ENCODE results near the gene DHRS2. TPM values are rescaled to one million over a fixed set of nuclear protein-coding genes. Genes with fewer than 3 reads are reported as not detected.

DHRS2 gene
- total RNA-seq, 1 donor from 2014 or later: not detected

- Mint-ChIP-seq H3K27me3 (ENCODE audit: unreplicated experiment) (peaks cover 7% of the 10 kb centered on the region), H3K36me3 (ENCODE audit: unreplicated experiment) (no peaks in the 10 kb centered on the region), H3K4me1 (ENCODE audit: unreplicated experiment) (no peaks in the 10 kb centered on the region), H3K27ac (ENCODE audit: unreplicated experiment) (no peak overlapping the region), H3K4me3 (ENCODE audit: unreplicated experiment) (no peak overlapping the region), H3K9me3 (ENCODE audit: unreplicated experiment) (peaks cover 19% of the 10 kb centered on the region)
- DNase-seq (ENCODE audit: extremely low spot score, unreplicated experiment): no peak
- TF ChIP-seq CTCF (IDR thresholded peaks at IDR 0.05): no peak
These were observed 12.2 kb upstream of the DHRS2 start for GRCh38 chr14:23623962-23624361.

GRCh38 chr14:23624830-23625404 is 11.2 kb upstream of the DHRS2 start:
- Mint-ChIP-seq H3K27me3 (ENCODE audit: unreplicated experiment) (peaks cover under 1% of the 10 kb centered on the region), H3K9me3 (ENCODE audit: unreplicated experiment) (peaks cover 19% of the 10 kb centered on the region), H3K4me1 (ENCODE audit: unreplicated experiment) (no peaks in the 10 kb centered on the region), H3K36me3 (ENCODE audit: unreplicated experiment) (no peaks in the 10 kb centered on the region), H3K27ac (ENCODE audit: unreplicated experiment) (no peak overlapping the region), H3K4me3 (ENCODE audit: unreplicated experiment) (no peak overlapping the region)
- no peak for TF ChIP-seq CTCF (IDR thresholded peaks at IDR 0.05)
- no peak for DNase-seq (ENCODE audit: extremely low spot score, unreplicated experiment)

GRCh38 chr14:23626946-23627345 is 9.2 kb upstream of the DHRS2 start:
- Mint-ChIP-seq H3K27ac (ENCODE audit: unreplicated experiment) (no peak overlapping the region), H3K4me1 (ENCODE audit: unreplicated experiment) (peaks cover 2% of the 10 kb centered on the region), H3K27me3 (ENCODE audit: unreplicated experiment) (peaks cover 2% of the 10 kb centered on the region), H3K4me3 (ENCODE audit: unreplicated experiment) (no peak overlapping the region), H3K9me3 (ENCODE audit: unreplicated experiment) (peaks cover 19% of the 10 kb centered on the region), H3K36me3 (ENCODE audit: unreplicated experiment) (no peaks in the 10 kb centered on the region)
- DNase-seq (ENCODE audit: extremely low spot score, unreplicated experiment): no peak
- no peak for TF ChIP-seq CTCF (IDR thresholded peaks at IDR 0.05)

GRCh38 chr14:23627961-23628360 is 8.2 kb upstream of the DHRS2 start:
- TF ChIP-seq CTCF (IDR thresholded peaks at IDR 0.05): no peak
- no peak overlapping the region for H3K4me3 Mint-ChIP-seq (ENCODE audit: unreplicated experiment)
- peaks cover 16% of the 10 kb centered on the region for H3K9me3 Mint-ChIP-seq (ENCODE audit: unreplicated experiment)
- H3K4me1 Mint-ChIP-seq (ENCODE audit: unreplicated experiment): peaks cover 6% of the 10 kb centered on the region
- no peak for DNase-seq (ENCODE audit: extremely low spot score, unreplicated experiment)
- no peak overlapping the region for H3K27ac Mint-ChIP-seq (ENCODE audit: unreplicated experiment)
- peaks cover 7% of the 10 kb centered on the region for H3K27me3 Mint-ChIP-seq (ENCODE audit: unreplicated experiment)
- no peaks in the 10 kb centered on the region for H3K36me3 Mint-ChIP-seq (ENCODE audit: unreplicated experiment)

GRCh38 chr14:23629204-23629603 is 7.0 kb upstream of the DHRS2 start:
- H3K27me3 Mint-ChIP-seq (ENCODE audit: unreplicated experiment): peaks cover 14% of the 10 kb centered on the region
- TF ChIP-seq CTCF (IDR thresholded peaks at IDR 0.05): no peak
- H3K27ac Mint-ChIP-seq (ENCODE audit: unreplicated experiment): no peak overlapping the region
- peaks cover 6% of the 10 kb centered on the region for H3K4me1 Mint-ChIP-seq (ENCODE audit: unreplicated experiment)
- no peak for DNase-seq (ENCODE audit: extremely low spot score, unreplicated experiment)
- no peak overlapping the region for H3K4me3 Mint-ChIP-seq (ENCODE audit: unreplicated experiment)
- H3K36me3 Mint-ChIP-seq (ENCODE audit: unreplicated experiment): no peaks in the 10 kb centered on the region
- peaks cover 13% of the 10 kb centered on the region for H3K9me3 Mint-ChIP-seq (ENCODE audit: unreplicated experiment)
